Keratinocyte (primary cell): ENCODE results near the gene EXT2.

ENCODE experiments used
- EZH2 ChIP-seq: IDR thresholded peaks from one replicate; pipeline ENCODE4 v1.6.1; 2012; ENCODE audit warnings: inconsistent platforms, mild to moderate bottlenecking, low read length, moderate library complexity
- TF ChIP-seq, protein P1 (sequence below), 3 experiments: IDR thresholded peaks in 1 of 3; conservative IDR thresholded peaks in 1 of 3; optimal IDR thresholded peaks in 1 of 3; 2 replicates in 2 of 3; 3 replicates in 1 of 3; pipeline versions ENCODE3 to v1.5.1; 2011; ENCODE audit warnings: low read length in 3 of 3, mild to moderate bottlenecking in 3 of 3, moderate library complexity in 2 of 3, control low read depth in 1 of 3, inconsistent platforms in 1 of 3; ENCODE audit not compliant: insufficient read depth in 2 of 3; ENCODE audit errors: extremely low read depth in 1 of 3

DNA sequence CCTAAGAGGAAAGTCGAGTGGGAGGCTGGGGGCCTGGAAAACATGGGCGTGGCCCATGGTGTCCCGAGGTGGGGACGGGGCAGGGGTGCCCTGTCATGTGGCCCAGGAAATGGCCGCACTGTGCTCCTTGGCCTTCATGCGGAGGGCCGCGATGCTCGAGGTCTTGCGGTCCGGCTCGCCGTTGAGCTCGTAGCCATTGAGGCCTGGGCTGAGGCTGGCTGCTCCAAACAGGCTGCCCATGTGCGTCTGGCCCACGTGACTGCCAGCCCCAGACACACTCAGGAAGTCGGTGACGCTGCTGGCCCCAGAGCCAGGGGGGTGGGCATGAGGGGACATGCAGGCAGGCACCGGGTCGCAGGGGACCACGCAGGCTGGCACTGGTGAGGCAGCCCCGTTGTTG, 169.3 kb downstream of the EXT2 start:
- TF ChIP-seq, protein P1, sequence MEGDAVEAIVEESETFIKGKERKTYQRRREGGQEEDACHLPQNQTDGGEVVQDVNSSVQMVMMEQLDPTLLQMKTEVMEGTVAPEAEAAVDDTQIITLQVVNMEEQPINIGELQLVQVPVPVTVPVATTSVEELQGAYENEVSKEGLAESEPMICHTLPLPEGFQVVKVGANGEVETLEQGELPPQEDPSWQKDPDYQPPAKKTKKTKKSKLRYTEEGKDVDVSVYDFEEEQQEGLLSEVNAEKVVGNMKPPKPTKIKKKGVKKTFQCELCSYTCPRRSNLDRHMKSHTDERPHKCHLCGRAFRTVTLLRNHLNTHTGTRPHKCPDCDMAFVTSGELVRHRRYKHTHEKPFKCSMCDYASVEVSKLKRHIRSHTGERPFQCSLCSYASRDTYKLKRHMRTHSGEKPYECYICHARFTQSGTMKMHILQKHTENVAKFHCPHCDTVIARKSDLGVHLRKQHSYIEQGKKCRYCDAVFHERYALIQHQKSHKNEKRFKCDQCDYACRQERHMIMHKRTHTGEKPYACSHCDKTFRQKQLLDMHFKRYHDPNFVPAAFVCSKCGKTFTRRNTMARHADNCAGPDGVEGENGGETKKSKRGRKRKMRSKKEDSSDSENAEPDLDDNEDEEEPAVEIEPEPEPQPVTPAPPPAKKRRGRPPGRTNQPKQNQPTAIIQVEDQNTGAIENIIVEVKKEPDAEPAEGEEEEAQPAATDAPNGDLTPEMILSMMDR (optimal IDR thresholded peaks at IDR 0.05 in 1 of 3, IDR thresholded peaks at IDR 0.05 in 1 of 3, conservative IDR thresholded peaks at IDR 0.05 in 1 of 3; ENCODE audit: extremely low read depth in 1 of 3, insufficient read depth in 2 of 3, low read length in 3 of 3) = no peak
- no peak for TF ChIP-seq EZH2
